GM18526 (cell line): ENCODE results near the gene CDKL2.

Experiments used
- POLR2A ChIP-seq: IDR thresholded peaks from 3 replicates; pipeline ENCODE4 v1.6.1; 2011; ENCODE audit not compliant: insufficient read length; ENCODE audit errors: extremely low read depth

CDKL2 gene

DNA sequence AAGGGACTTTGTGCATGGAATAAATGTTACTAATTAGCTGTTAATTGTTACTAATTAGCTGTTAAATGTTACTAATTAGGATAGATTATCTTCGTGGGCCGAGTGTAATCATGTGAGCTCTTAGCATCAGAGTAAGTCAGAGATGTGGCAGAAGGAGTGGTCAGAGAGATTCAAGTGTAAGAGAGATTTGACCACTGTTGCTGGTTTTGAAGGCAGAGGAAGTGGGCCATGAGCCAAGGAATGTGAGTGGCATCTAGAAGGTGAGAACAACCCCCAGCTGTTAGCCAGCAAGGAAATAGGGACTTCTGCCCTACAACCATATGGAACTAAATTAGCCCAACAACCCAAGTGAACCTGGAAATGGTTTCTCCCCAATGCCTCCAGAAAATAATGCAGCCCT, 46.3 kb downstream of the CDKL2 start:
- TF ChIP-seq POLR2A: no peak

DNA sequence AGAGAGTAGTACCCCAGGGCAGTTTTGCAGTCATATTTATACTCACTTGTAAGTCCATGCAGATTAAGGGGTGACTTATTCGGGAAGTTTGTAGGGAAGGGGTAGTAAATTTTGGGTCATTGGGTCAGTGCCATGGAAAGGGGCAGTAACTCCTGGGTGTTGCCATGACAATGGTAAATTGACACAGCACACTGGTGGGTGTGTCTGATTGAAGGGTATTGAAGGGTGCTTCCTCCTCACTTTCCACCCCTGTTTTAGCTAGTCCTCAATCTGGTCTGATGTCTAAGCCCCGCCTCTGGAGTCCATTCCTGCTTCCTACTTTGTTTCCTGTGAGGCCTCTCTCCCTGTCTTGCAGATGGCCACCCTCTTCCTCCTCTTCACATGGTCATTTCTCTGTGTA, 62.6 kb downstream of the CDKL2 start:
- no peak for TF ChIP-seq POLR2A

DNA sequence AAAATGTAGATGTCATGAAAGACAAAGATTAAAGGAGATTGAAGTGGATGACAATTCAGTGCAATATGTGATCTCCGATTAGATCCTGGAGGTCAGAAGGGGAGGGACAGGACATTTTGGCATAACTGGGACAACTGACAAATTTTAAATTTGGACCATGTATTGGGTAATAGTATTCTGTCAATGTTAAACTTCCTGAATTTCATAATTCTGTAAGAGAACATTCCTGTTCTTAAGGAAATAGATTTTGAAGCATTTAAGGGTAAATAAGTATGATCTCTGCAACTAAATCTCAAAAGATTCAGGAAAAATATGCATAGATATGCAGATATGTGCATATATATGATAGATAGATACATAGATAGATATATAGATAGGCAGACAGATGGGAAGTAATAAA, 63.4 kb downstream of the CDKL2 start:
- no peak for TF ChIP-seq POLR2A

DNA sequence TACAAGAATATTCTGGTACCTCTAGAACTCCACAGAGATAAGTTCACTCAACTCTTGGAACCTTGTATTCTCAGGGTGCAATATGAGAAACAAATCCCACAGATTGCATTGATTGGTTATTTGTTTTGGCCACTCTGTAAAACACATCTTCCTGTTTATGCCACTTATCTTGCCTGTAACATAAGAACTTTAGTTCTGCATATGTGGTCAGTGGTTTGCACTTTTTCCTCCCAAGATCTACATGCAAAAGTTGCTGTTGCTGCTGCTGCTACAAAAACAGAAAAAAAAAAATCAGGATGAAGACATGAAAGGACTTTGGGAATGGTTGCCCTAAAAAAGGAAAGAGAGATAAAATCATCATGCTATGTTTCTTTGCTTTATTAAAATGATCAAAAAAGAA, 64.8 kb downstream of the CDKL2 start:
- no peak for TF ChIP-seq POLR2A

DNA sequence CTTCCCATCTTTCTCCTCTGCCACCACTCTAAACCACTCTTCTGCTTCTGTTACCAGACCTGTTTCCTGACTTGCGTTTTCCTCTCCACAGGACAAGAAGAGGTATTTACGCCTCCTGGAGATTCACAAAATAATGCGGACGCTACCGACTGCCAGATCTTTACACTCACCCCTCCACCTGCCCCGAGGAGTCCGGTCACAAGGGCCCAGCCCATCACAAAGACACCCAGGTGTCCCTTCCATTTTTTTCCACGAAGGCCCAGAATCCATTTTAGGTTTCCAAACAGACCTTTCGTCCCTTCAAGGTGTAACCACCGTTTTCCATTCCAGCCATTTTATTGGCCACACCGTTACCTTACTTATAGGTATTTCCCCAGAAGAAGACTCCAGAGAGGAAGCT, 66.3 kb downstream of the CDKL2 start:
- TF ChIP-seq POLR2A: no peak

DNA sequence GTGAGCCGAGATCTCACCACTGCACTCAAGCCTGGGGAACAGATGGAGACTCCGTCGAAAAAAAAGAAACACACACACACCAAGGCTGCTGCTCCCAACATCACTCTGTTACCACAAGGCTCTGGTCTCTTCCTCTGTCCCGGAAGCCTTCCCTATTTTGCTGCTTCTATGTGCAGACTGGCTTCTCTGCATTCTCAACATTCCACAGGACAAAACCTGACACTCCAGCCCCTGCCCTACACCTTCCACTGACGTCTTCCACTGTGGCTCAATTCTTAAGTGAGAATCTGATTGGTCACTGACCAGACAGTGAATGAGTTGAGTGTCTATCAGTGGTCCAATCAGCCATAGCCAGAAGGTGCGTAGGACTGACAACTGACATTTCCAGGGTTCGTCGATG, 68.5 kb downstream of the CDKL2 start:
- TF ChIP-seq POLR2A: no peak

DNA sequence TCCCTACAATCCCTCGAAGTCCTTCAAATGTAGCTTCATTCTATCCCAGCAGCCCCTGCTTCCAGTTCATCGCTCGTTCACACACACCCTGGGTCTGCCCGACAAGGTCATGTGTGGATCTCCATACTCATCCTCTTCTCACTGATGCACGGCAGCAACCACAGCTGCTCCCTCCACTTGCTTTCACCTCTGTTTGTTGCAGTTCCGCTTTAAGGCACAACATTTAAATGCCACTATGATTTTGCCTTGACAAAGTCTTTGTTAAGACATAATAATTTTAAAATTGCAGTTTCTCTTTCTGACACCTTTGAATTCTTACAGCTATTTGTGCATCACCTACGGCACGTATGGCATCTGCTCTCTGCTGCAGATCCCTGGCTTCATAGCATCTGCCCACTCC, 72.6 kb downstream of the CDKL2 start:
- TF ChIP-seq POLR2A: no peak

DNA sequence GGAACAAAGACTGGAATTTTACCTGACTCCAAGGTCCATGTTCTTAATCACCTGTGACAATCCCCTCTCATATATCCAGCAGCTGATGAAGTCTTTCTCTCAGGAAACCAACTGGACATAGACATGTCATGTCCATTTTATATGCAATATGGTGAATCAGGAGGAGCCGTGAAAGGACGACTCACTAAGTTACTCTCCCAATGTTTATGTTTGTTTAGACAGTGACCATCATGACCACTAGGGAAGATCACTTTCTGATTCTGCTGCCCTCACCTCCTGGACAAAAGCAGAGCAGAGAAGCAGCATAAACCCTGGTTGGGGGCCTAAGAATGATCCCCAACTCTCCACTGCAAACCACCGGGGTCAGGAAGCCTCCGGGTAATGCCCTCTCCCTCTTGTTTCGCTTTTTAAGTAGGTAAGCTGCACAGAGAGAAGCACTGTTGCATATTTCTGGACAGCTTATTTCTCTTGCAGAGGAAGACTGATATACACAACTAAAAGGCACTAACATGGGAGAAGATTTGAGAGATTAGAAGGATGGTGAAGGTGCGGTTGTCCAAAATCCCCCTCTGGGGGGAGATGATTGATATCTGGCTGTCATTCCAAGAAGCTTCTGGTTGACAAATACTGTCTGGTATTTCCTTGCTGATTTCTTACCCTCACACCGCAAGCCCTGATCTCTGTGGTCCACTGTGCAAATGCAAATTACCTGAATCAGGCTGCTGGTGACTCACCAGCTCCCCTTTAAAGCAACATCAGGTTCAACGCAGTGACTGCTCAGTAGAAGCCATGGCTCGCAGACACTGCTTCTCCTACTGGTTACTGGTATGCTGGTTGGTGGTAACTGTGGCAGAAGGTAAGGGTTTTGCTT, 74.8 kb downstream of the CDKL2 start, which contains the start of gene ODAPH:
TSS of gene ODAPH (plus strand) at position 773 of the 871 bp plus-strand sequence. CDS start at position 790, 17 bp downstream.
- TF ChIP-seq POLR2A: no peak

DNA sequence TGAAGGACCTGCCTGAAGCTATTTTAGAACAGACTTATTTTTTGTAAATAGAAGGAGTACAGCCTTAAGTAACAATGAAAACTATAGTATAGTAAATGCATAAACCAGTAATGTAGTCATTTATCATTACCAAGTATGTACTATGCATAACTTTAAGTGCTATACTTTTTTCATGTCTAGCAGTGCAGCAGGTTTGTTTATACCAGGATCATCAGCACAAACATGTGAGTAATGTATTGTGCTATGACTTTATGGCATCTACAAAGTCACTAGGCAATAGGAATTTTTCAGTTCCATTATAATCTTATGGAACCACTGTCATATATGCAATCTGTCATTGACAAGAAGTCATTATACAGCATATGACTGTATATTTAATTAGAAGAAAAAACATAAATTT, 77.9 kb downstream of the CDKL2 start:
- TF ChIP-seq POLR2A: no peak

DNA sequence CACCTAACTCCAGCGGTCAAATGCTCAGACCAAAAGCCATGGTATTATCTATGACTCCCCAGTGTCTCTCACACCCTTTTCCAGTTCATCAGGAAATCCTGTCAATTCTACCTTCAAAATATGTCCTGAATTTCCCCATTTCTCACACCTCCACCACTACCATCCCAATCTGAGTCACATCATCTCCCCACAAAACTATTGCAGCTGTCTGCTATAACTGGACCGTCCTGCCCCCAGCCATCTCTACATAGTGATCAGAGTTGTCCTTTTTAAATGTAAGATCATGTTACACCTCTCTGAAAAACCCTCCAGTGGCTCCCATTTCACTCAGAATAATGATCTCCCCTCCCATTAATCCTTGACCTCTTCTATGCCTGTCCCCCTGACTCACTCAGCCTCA, 81.3 kb downstream of the CDKL2 start:
- no peak for TF ChIP-seq POLR2A

DNA sequence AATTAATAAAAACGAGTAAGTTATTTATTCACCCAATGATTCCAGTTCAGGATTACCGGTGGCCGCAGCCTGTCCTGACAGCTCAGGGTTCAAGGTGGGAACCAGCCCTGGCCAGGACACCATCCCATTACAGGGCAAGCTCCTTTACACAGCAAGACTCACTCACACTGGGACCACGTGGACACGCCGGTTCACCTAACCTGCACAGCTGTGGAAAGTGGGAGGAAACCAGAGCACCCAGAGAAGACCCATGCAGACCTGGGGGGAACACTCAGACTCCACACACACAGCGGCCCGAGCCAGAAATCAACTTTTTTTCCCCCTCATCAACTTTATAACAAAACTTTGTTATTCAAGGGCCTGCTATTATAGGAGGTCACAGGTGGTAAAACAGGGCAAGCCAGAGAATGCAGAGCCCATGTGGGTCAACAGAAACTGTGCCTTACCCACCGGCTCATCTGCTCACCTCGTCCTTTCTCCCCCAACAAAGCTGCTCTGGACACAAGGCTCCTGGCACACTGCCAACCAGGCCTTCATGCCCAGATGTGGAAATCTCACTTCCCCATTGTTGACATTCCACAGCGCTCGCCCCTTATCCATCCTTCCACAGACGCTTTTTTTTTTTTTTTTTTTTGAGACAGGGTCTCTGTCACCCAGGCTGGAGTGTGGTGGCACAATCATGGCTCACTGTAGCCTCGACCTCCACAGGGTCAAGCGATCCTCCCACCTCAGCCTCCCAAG, 82.5 kb downstream of the CDKL2 start:
- TF ChIP-seq POLR2A: no peak

DNA sequence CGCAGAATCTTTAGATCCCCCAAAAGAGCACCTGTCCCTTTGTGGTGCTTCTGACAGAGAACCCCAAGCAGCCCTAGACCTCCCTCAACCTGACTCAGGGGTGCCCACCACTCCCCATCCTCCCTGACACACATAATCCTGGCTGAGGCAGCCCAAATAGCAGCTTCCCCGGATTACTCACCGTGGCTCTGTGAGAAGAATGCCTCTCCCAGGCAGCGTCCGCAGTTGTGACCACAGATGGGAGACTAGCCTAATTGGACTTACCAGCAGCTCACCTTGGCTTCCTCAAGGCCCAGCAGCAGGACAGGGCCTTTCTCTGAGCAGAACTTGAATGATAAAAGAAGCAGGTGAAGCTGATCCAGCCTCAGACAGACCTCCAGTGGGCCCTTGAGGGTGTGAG, 84.8 kb downstream of the CDKL2 start:
- no peak for TF ChIP-seq POLR2A

DNA sequence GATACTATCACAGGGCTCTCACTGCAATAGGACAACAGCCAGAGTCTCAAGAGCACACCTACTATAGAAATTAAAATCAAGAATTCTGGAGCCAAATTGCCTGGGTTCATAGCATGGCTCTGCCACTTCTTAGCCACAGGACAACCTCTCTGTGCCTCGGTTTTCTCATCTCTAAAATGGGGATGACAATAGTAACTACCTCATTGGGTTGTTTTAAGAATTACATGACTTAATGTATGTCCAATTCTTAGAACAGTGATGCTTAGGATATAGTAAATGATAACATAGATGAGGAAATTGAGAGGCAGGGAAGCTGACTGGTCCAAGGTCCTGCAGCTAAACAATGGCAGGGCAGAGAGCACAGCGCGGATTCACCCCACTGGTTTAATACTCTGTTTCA, 85.5 kb downstream of the CDKL2 start:
- no peak for TF ChIP-seq POLR2A

DNA sequence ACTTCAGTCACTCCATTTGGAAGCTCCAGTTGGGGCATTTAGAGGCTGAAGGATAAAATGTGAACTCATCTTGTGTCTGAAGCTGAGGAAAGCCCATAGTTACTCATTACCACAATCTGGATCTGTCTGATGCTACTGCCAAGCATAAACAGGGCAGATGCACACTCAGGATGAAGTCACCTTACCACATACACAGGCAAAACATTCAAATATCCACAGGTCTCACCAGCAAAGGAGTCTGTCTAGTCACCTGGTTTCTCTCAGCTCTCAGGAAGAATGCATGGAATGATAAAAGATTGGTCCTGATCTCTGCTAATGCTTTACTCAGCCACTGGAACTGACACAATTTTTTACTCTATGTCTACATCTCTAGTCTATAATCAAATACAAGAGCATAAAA, 87.5 kb downstream of the CDKL2 start:
- no peak for TF ChIP-seq POLR2A

DNA sequence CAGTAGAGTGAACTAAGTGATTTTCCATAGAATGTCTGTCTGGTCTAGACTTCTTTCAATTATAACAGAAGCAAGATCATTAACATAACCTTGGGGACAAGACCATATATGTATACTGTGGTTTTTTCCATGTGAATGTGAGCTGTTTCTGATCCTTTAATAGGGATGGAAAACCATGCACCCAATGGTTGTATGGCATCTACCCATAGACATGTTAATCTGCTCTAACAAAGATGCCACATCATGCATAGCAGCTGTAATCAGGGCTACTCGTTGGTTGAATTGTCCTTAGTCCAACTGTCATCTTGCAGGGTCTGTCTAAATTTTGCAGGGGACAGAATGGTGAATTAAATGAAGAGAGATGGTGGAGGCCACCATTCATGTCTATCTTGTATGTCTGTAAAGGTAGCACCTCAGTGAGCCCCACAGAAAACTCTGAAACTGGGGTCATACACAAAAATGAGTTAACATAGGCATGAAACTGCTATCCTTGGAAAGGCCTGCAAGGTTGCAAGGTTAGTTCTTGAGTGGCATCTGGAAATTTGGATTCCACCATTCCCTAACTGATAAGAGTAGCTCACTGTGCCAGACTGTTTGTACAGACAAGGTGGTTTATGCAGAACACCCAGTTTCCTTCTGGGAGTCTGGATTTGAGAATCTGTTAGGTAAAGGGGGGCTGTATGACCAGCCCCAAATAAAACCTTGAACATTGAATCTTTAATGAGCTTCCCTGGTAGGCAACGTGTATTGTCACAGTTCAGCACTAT, 99.6 kb downstream of the CDKL2 start:
- TF ChIP-seq POLR2A: no peak
